GM23338 (cell line): ENCODE results near the gene ME3. TPM values are rescaled to one million over a fixed set of nuclear protein-coding genes. Genes with fewer than 3 reads are reported as not detected.

Experiments used
- ATAC-seq: fragments of 200-7000 bp; cut with Tn5 transposase; 3 replicates; pipeline ENCODE4 v1.9.1; 2020
- DNase-seq: peaks from one replicate; pipeline ENCODE4 v3.0.0-alpha.2; 2015; ENCODE audit warnings: low spot score
- H2AFZ ChIP-seq: fragments of 200-600 bp; sonication (generic); 2 replicates; pipeline ENCODE4 v1.8.0; 2016; ENCODE audit warnings: antibody characterized with exemption, mild to moderate bottlenecking, moderate library complexity
- H3F3A ChIP-seq: fragments of 200-600 bp; sonication (generic); replicated peaks from 2 replicates; pipeline ENCODE4 v1.8.0; 2017; ENCODE audit warnings: antibody characterized with exemption, mixed run types, low read depth
- H3K27ac ChIP-seq: fragments of 200-600 bp; sonication (generic); 2 replicates; pipeline ENCODE4 v1.6.1; 2016; ENCODE audit warnings: low read depth
- H3K27me3 ChIP-seq: fragments of 200-600 bp; sonication (generic); 2 replicates; pipeline ENCODE4 v1.8.0; 2016; ENCODE audit warnings: mild to moderate bottlenecking, mixed run types, moderate library complexity; ENCODE audit not compliant: insufficient read depth
- H3K36me3 ChIP-seq: fragments of 200-600 bp; sonication (generic); 2 replicates; pipeline ENCODE4 v1.8.0; 2016; ENCODE audit warnings: mild to moderate bottlenecking; ENCODE audit not compliant: insufficient read depth
- H3K4me1 ChIP-seq: fragments of 200-600 bp; sonication (generic); 2 replicates; pipeline ENCODE4 v1.8.0; 2016; ENCODE audit warnings: mild to moderate bottlenecking, moderate library complexity; ENCODE audit not compliant: insufficient read depth
- H3K4me2 ChIP-seq: fragments of 200-600 bp; sonication (generic); 2 replicates; pipeline ENCODE4 v1.7.1; 2017; ENCODE audit warnings: mixed run types
- H3K4me3 ChIP-seq: fragments of 200-600 bp; sonication (generic); 2 replicates; pipeline ENCODE4 v1.6.1; 2016; ENCODE audit warnings: mixed run types
- H3K79me2 ChIP-seq: fragments of 200-600 bp; sonication (generic); replicated peaks from 2 replicates; pipeline ENCODE4 v1.8.0; 2017; ENCODE audit warnings: mild to moderate bottlenecking; ENCODE audit not compliant: insufficient read depth
- H3K9me2 ChIP-seq: fragments of 200-600 bp; sonication (generic); 2 replicates; pipeline ENCODE4 v1.8.0; 2017; ENCODE audit not compliant: insufficient read depth
- H4K20me1 ChIP-seq: fragments of 200-600 bp; sonication (generic); replicated peaks from 2 replicates; pipeline ENCODE4 v1.8.0; 2017; ENCODE audit warnings: mild to moderate bottlenecking; ENCODE audit not compliant: insufficient read depth
- H3K27ac Mint-ChIP-seq: 2 replicates; pipeline ENCODE4 v1.8.0; 2020; ENCODE audit warnings: inconsistent platforms, mild to moderate bottlenecking, moderate library complexity, mixed read lengths
- H3K27me3 Mint-ChIP-seq: 3 replicates; pipeline ENCODE4 v1.8.0; 2022; ENCODE audit warnings: low read depth, mild to moderate bottlenecking, moderate library complexity, mixed read lengths, inconsistent platforms; ENCODE audit not compliant: insufficient read depth, poor library complexity
- H3K36me3 Mint-ChIP-seq: 3 replicates; pipeline ENCODE4 v1.8.0; 2021; ENCODE audit warnings: low read depth, mild to moderate bottlenecking, inconsistent platforms, moderate library complexity, mixed read lengths
- H3K4me1 Mint-ChIP-seq: 3 replicates; pipeline ENCODE4 v1.8.0; 2020; ENCODE audit warnings: mild to moderate bottlenecking, inconsistent platforms, mixed read lengths
- H3K4me3 Mint-ChIP-seq: 3 replicates; pipeline ENCODE4 v1.8.0; 2021; ENCODE audit warnings: moderate library complexity, mild to moderate bottlenecking, inconsistent platforms, mixed read lengths
- H3K9me3 Mint-ChIP-seq: 3 replicates; pipeline ENCODE4 v1.8.0; 2020; ENCODE audit warnings: moderate library complexity, mild to moderate bottlenecking, inconsistent platforms, mixed read lengths
- EZH2 ChIP-seq: fragments of 200-600 bp; sonication (generic); IDR thresholded peaks from one replicate; pipeline ENCODE4 v1.8.0; 2017; ENCODE audit warnings: antibody characterized with exemption, mild to moderate bottlenecking, low read depth; ENCODE audit not compliant: unreplicated experiment
- NANOG ChIP-seq: IDR thresholded peaks from 2 replicates; pipeline ENCODE4 v1.6.1; 2016; ENCODE audit warnings: antibody characterized with exemption, borderline replicate concordance
- ZNF114 ChIP-seq: fragments of 250-450 bp; sonication (Bioruptor Pico); IDR thresholded peaks from 2 replicates; pipeline ENCODE4 v1.5.0; 2020; ENCODE audit warnings: mild to moderate bottlenecking, moderate library complexity
- ZNF331 ChIP-seq: fragments of 250-450 bp; sonication (Bioruptor Pico); IDR thresholded peaks from 2 replicates; pipeline ENCODE4 v1.5.0; 2020; ENCODE audit warnings: low read depth, mild to moderate bottlenecking, moderate library complexity
- polyA plus RNA-seq: library from polyadenylated mRNA; unstranded; fragments of >200 nt; fragmentation: Nextera tagmentation; extraction: Ambion mirVana; gene quantifications from 2 replicates; pipeline ENCODE4 v1.2.1, GENCODE V29; 2016
- total RNA-seq: library from RNA; depleted of rRNA; stranded (reverse); fragments of >200 nt; shearing (Covaris generic); gene quantifications from 2 replicates; pipeline ENCODE4 v1.2.3, GENCODE V29; 2014
- TF ChIP-seq, protein P1 (sequence below), 2 experiments: fragments of 200-600 bp in 1 of 2; sonication (generic) in 1 of 2; conservative IDR thresholded peaks; 2 replicates each; pipeline versions ENCODE4 v1.5.1 to v1.6.1; 2016 to 2017; ENCODE audit warnings: antibody characterized with exemption in 2 of 2, low read depth in 2 of 2, mild to moderate bottlenecking in 2 of 2, moderate library complexity in 1 of 2
- TF ChIP-seq, protein P2 (sequence below): IDR thresholded peaks from 2 replicates; pipeline ENCODE4 v1.6.1; 2016; ENCODE audit warnings: antibody characterized with exemption
- TF ChIP-seq, protein P3 (sequence below): fragments of 250-450 bp; sonication (Bioruptor Pico); IDR thresholded peaks from 2 replicates; pipeline ENCODE4 v1.5.0; 2020; ENCODE audit warnings: mild to moderate bottlenecking, moderate library complexity
- TF ChIP-seq, protein P4 (sequence below): IDR thresholded peaks from one replicate; pipeline ENCODE4 v1.6.1; 2018; ENCODE audit warnings: antibody characterized with exemption; ENCODE audit not compliant: unreplicated experiment

The ME3 gene
- total and polyA plus RNA-seq, 2 experiments from 2014 or later = 1.3 to 4.0 TPM

DNA sequence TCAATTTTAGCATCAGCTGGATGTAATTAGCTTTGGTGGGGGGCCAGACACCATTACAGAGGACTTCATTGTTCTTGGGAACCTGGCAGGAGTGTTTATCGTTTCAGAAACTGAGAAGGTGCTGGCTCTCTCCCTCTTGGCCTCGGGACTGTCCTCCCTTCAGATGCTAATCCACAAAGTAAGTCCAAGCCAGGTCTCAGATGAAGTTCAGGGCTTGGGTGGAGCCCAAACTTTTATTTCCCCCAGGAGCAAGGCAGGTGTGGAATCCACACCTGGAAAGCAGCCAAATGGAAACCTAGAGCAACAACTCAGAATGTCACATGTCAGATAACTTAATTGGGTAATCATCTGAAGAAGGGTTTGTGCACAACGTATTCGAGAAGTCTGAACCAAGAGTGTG, 119.2 kb downstream of the ME3 start (continued):
- TF ChIP-seq, protein P1, sequence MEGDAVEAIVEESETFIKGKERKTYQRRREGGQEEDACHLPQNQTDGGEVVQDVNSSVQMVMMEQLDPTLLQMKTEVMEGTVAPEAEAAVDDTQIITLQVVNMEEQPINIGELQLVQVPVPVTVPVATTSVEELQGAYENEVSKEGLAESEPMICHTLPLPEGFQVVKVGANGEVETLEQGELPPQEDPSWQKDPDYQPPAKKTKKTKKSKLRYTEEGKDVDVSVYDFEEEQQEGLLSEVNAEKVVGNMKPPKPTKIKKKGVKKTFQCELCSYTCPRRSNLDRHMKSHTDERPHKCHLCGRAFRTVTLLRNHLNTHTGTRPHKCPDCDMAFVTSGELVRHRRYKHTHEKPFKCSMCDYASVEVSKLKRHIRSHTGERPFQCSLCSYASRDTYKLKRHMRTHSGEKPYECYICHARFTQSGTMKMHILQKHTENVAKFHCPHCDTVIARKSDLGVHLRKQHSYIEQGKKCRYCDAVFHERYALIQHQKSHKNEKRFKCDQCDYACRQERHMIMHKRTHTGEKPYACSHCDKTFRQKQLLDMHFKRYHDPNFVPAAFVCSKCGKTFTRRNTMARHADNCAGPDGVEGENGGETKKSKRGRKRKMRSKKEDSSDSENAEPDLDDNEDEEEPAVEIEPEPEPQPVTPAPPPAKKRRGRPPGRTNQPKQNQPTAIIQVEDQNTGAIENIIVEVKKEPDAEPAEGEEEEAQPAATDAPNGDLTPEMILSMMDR (conservative IDR thresholded peaks at IDR 0.05; ENCODE audit: low read depth in 2 of 2) = no peak
- TF ChIP-seq, protein P2, sequence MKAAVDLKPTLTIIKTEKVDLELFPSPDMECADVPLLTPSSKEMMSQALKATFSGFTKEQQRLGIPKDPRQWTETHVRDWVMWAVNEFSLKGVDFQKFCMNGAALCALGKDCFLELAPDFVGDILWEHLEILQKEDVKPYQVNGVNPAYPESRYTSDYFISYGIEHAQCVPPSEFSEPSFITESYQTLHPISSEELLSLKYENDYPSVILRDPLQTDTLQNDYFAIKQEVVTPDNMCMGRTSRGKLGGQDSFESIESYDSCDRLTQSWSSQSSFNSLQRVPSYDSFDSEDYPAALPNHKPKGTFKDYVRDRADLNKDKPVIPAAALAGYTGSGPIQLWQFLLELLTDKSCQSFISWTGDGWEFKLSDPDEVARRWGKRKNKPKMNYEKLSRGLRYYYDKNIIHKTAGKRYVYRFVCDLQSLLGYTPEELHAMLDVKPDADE = no peak
- no peak for TF ChIP-seq ZNF114 (CRISPR knock-in tag)

DNA sequence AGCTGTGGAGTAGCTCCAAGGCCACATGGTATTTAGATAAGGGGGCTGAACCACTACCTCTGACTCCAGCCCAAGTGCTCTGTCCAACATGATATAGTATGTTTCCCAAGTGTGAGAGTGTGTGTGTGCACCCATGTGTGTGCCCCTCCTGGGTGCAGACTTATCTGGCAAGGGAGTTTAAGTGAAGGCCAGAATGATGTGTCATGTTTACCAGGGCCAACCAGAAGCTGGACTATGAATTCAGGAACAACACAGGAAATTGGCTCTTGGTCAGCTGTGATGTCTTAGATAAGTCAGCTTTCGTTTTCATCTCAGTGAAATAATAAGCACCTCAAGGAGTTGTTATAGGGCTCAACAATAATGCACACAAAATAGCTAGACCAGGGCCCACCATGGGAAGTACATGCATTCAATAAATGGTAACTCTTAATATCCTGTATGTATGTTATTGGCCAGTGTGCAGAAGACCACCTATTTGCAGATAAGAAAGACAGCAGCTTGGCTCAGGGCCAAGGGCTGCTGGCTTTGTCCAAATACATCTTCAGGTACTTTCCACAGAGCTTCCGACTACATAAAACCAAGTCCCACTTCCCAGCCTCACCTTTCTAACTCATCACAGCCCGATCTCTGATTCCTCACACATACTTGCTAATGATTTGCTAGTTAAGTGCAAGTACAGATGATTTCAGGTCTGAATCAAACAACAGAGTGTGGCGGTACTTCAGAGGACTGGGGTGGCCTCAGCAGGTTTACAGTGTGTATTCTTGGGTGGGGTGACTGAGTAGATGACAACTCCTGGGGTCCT, 120.9 kb downstream of the ME3 start:
- H3F3A ChIP-seq = no peaks in the 10 kb centered on the region
- no peak overlapping the region for H3K4me3 ChIP-seq
- Mint-ChIP-seq H3K4me1 (peaks cover 8% of the 10 kb centered on the region), H3K9me3 (peaks cover under 1% of the 10 kb centered on the region; the same call in 1 of the 3 replicates), H3K4me3 (no peak overlapping the region), H3K36me3 (no peaks in the 10 kb centered on the region), H3K27ac (no peak overlapping the region), H3K27me3 (no peaks in the 10 kb centered on the region)
- H3K79me2 ChIP-seq = no peaks in the 10 kb centered on the region
- 0 out of 2 replicates have a peak, but pooled peaks cover 9% of the 10 kb centered on the region for H3K9me2 ChIP-seq
- DNase-seq = no peak
- no peak for ATAC-seq
- H2AFZ ChIP-seq = no peak overlapping the region
- no peaks in the 10 kb centered on the region for H4K20me1 ChIP-seq
- H3K4me1 ChIP-seq = peaks cover 10% of the 10 kb centered on the region
- H3K36me3 ChIP-seq = no peaks in the 10 kb centered on the region
- H3K27me3 ChIP-seq = no peaks in the 10 kb centered on the region
- no peak overlapping the region for H3K4me2 ChIP-seq
- no peak overlapping the region for H3K27ac ChIP-seq
- TF ChIP-seq EZH2 (no peak), ZNF331 (CRISPR knock-in tag) (no peak), NANOG (no peak)
- TF ChIP-seq, protein P1 (conservative IDR thresholded peaks at IDR 0.05; ENCODE audit: low read depth in 2 of 2) = no peak
- TF ChIP-seq, protein P3, sequence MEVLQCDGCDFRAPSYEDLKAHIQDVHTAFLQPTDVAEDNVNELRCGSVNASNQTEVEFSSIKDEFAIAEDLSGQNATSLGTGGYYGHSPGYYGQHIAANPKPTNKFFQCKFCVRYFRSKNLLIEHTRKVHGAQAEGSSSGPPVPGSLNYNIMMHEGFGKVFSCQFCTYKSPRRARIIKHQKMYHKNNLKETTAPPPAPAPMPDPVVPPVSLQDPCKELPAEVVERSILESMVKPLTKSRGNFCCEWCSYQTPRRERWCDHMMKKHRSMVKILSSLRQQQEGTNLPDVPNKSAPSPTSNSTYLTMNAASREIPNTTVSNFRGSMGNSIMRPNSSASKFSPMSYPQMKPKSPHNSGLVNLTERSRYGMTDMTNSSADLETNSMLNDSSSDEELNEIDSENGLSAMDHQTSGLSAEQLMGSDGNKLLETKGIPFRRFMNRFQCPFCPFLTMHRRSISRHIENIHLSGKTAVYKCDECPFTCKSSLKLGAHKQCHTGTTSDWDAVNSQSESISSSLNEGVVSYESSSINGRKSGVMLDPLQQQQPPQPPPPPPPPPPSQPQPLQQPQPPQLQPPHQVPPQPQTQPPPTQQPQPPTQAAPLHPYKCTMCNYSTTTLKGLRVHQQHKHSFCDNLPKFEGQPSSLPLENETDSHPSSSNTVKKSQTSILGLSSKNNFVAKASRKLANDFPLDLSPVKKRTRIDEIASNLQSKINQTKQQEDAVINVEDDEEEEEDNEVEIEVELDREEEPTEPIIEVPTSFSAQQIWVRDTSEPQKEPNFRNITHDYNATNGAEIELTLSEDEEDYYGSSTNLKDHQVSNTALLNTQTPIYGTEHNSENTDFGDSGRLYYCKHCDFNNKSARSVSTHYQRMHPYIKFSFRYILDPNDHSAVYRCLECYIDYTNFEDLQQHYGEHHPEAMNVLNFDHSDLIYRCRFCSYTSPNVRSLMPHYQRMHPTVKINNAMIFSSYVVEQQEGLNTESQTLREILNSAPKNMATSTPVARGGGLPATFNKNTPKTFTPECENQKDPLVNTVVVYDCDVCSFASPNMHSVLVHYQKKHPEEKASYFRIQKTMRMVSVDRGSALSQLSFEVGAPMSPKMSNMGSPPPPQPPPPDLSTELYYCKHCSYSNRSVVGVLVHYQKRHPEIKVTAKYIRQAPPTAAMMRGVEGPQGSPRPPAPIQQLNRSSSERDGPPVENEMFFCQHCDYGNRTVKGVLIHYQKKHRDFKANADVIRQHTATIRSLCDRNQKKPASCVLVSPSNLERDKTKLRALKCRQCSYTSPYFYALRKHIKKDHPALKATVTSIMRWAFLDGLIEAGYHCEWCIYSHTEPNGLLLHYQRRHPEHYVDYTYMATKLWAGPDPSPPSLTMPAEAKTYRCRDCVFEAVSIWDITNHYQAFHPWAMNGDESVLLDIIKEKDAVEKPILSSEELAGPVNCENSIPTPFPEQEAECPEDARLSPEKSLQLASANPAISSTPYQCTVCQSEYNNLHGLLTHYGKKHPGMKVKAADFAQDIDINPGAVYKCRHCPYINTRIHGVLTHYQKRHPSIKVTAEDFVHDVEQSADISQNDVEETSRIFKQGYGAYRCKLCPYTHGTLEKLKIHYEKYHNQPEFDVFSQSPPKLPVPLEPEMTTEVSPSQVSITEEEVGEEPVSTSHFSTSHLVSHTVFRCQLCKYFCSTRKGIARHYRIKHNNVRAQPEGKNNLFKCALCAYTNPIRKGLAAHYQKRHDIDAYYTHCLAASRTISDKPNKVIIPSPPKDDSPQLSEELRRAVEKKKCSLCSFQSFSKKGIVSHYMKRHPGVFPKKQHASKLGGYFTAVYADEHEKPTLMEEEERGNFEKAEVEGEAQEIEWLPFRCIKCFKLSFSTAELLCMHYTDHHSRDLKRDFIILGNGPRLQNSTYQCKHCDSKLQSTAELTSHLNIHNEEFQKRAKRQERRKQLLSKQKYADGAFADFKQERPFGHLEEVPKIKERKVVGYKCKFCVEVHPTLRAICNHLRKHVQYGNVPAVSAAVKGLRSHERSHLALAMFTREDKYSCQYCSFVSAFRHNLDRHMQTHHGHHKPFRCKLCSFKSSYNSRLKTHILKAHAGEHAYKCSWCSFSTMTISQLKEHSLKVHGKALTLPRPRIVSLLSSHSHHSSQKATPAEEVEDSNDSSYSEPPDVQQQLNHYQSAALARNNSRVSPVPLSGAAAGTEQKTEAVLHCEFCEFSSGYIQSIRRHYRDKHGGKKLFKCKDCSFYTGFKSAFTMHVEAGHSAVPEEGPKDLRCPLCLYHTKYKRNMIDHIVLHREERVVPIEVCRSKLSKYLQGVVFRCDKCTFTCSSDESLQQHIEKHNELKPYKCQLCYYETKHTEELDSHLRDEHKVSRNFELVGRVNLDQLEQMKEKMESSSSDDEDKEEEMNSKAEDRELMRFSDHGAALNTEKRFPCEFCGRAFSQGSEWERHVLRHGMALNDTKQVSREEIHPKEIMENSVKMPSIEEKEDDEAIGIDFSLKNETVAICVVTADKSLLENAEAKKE (CRISPR knock-in tag) = no peak
- TF ChIP-seq, protein P4, sequence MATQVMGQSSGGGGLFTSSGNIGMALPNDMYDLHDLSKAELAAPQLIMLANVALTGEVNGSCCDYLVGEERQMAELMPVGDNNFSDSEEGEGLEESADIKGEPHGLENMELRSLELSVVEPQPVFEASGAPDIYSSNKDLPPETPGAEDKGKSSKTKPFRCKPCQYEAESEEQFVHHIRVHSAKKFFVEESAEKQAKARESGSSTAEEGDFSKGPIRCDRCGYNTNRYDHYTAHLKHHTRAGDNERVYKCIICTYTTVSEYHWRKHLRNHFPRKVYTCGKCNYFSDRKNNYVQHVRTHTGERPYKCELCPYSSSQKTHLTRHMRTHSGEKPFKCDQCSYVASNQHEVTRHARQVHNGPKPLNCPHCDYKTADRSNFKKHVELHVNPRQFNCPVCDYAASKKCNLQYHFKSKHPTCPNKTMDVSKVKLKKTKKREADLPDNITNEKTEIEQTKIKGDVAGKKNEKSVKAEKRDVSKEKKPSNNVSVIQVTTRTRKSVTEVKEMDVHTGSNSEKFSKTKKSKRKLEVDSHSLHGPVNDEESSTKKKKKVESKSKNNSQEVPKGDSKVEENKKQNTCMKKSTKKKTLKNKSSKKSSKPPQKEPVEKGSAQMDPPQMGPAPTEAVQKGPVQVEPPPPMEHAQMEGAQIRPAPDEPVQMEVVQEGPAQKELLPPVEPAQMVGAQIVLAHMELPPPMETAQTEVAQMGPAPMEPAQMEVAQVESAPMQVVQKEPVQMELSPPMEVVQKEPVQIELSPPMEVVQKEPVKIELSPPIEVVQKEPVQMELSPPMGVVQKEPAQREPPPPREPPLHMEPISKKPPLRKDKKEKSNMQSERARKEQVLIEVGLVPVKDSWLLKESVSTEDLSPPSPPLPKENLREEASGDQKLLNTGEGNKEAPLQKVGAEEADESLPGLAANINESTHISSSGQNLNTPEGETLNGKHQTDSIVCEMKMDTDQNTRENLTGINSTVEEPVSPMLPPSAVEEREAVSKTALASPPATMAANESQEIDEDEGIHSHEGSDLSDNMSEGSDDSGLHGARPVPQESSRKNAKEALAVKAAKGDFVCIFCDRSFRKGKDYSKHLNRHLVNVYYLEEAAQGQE = no peak
